ENCODE measurements around the gene SLC25A29. TPM values are rescaled to one million over a fixed set of nuclear protein-coding genes. Genes with fewer than 3 reads are reported as not detected.

The SLC25A29 gene
- total and polyA plus RNA-seq, 2 of the 8 experiments (the other 6 are each of a cell fraction or from before 2014, with no cell fraction given) = 135 to 177 TPM

DNA sequence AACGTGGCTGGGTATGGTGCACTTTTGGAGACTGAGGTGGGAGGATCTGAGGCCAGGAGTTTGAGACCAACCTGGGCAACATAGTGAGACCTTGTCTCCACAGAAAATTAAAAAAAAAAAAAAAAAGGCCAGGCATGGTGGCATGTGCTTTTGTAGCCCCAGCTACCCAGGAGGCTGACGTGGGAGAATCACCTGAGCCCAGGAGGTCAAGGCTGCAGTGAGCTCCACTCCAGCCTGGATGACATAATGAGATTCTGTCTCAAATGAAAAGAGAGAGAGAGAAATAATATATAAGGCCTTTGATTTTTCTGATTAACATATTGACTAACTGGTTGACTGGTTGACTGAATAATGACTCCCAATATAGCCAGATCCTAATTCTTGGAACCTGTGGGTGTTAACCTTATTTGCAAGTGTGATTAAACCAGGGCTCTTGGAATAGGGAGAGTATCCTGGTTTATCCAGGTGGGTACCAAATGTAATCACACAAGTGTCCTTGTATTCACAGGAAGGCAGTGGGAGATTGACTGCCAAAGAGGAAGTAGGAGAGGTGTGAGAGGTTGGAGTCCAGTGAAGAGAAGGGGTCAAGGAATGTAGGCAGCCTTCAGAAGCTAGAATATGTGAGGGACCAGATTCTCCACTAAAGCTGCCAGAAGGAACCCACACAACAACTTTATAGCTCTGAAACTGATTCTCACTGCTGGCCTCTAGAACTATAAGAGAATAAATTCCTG, 55.3 kb downstream of the SLC25A29 start:
- H3K4ac ChIP-seq (replicated peaks; ENCODE audit: insufficient read length, low read depth, low read length) = no peak overlapping the region
- H3K14ac ChIP-seq (ENCODE audit: insufficient read length) = no peak overlapping the region
- H3K4me3 ChIP-seq (ENCODE audit: extremely low read depth in 1 of 4, insufficient read depth in 2 of 4, low read depth in 3 of 4, low read length in 4 of 4) = no peak overlapping the region
- WGBS, 2 experiments (ENCODE audit: extremely low coverage in 1 of 2, insufficient coverage in 1 of 2, insufficient read length in 1 of 2, insufficient replicate concordance in 2 of 2, low coverage in 1 of 2, low lambda C conversion rate in 2 of 2, missing lambda C conversion rate in 1 of 2) = 87% methylated on average over 2 of the region's 2 CpGs; no CpG with 5 or more reads in 1 of the 2 experiments
- DNase-seq (ENCODE audit: low read depth in 1 of 2, low spot score in 2 of 2) (no peak), FAIRE-seq (no peak)
- H2BK12ac ChIP-seq (ENCODE audit: low read depth, low read length) = no peak overlapping the region
- H3K23ac ChIP-seq (ENCODE audit: insufficient read length) = no peak overlapping the region
- no peak overlapping the region for H2AK5ac ChIP-seq (ENCODE audit: low read depth, low read length)
- no peak overlapping the region for H2BK15ac ChIP-seq (ENCODE audit: low read length)
- no peak overlapping the region for H2BK20ac ChIP-seq (ENCODE audit: low read length)
- H3K4me1 ChIP-seq (replicated peaks in 1 of 4; ENCODE audit: control insufficient read depth in 3 of 4, insufficient read depth in 4 of 4, low read length in 3 of 4) = peaks cover 2 to 5% (median 4%) of the 10 kb centered on the region in 4 experiments
- no peak overlapping the region for H4K8ac ChIP-seq (ENCODE audit: extremely low read depth, insufficient read depth, low read length)
- no peaks in the 10 kb centered on the region for H3K36me3 ChIP-seq (ENCODE audit: control insufficient read depth in 2 of 4, insufficient read depth in 4 of 4, low read length in 3 of 4)
- peaks cover 7% of the 10 kb centered on the region for H3K79me1 ChIP-seq (ENCODE audit: low read depth, low read length)
- no peak overlapping the region for H3K56ac ChIP-seq (replicated peaks; ENCODE audit: insufficient read length, low read depth, low read length)
- no peak overlapping the region for H3K27ac ChIP-seq (ENCODE audit: low read depth, low read length)
- H4K20me1 ChIP-seq (replicated peaks in 1 of 2; ENCODE audit: control insufficient read depth in 1 of 2, insufficient read depth in 2 of 2, low read length in 2 of 2) = peaks cover 44 to 48% of the 10 kb centered on the region in 2 experiments
- H3K9ac ChIP-seq (replicated peaks in 1 of 4; ENCODE audit: extremely low read depth in 1 of 4, low read depth in 3 of 4, low read length in 3 of 4) = no peak overlapping the region
- ChIA-PET POLR2A (ENCODE audit: partially characterized antibody) (no interaction called here), CTCF (ENCODE audit: partially characterized antibody) (no interaction called here)
- no peak overlapping the region for H2BK5ac ChIP-seq (ENCODE audit: low read depth, low read length)
- no peak overlapping the region for H3K18ac ChIP-seq (ENCODE audit: extremely low read depth, low read length)
- no peaks in the 10 kb centered on the region for H3K23me2 ChIP-seq (ENCODE audit: low read depth, low read length)
- no peak overlapping the region for H4K5ac ChIP-seq (ENCODE audit: insufficient read length, low read depth, low read length)
- H3K27me3 ChIP-seq (replicated peaks in 1 of 4; ENCODE audit: control insufficient read depth in 3 of 4, extremely low read depth in 1 of 4, insufficient read depth in 3 of 4, low read length in 3 of 4) = no peaks in the 10 kb centered on the region
- no peak overlapping the region for H3K4me2 ChIP-seq (ENCODE audit: insufficient read depth in 1 of 2, low read depth in 2 of 2, low read length in 2 of 2)
- H3K79me2 ChIP-seq (ENCODE audit: control insufficient read depth in 1 of 2, insufficient read depth in 2 of 2, low read length in 2 of 2) = peaks cover 70 to 100% of the 10 kb centered on the region in 2 experiments
- no peak overlapping the region for H4K91ac ChIP-seq (replicated peaks; ENCODE audit: insufficient read length, low read length)
- no peak overlapping the region for H2AFZ ChIP-seq (ENCODE audit: low read length)
- H2BK120ac ChIP-seq (replicated peaks; ENCODE audit: low read depth, low read length) = no peak overlapping the region
- H3K9me3 ChIP-seq (ENCODE audit: insufficient read depth in 2 of 2, low read depth in 1 of 2, low read length in 1 of 2) = no peaks in the 10 kb centered on the region
- no peak for TF ChIP-seq TBP (IDR thresholded peaks at IDR 0.05; ENCODE audit: low read depth, low read length)
- TF ChIP-seq SIX5 (IDR thresholded peaks at IDR 0.05; ENCODE audit: low read depth, low read length) = no peak
- no peak for TF ChIP-seq TAF1 (IDR thresholded peaks at IDR 0.05; ENCODE audit: low read depth, low read length)
- no peak for TF ChIP-seq FOSL1 (IDR thresholded peaks at IDR 0.05; ENCODE audit: insufficient read depth, low read depth, low read length)
- TF ChIP-seq POLR2A (IDR thresholded peaks at IDR 0.05; ENCODE audit: control extremely low read depth in 1 of 2, low read depth in 2 of 2, low read length in 2 of 2) = no peak

Measured in H1 (cell line).